HG03060 (cell line): ENCODE measurements around the gene CDX1.

Experiments
- ATAC-seq: cut with Tn5 transposase; IDR thresholded peaks from one replicate; pipeline ENCODE4 v1.9.1; 2021; ENCODE audit warnings: low read depth, moderate number of reproducible peaks; ENCODE audit not compliant: unreplicated experiment

CDX1 gene

GRCh38 chr5:150166650-150167511 is at the start of gene CDX1:
TSS of gene CDX1 (plus strand) at chr5:150166778. CDS start at chr5:150166877, 99 bp downstream.
- no peak for ATAC-seq

GRCh38 chr5:150117945-150118560 is 48.5 kb upstream of the CDX1 start:
- no peak for ATAC-seq

GRCh38 chr5:150118561-150119229 is 47.9 kb upstream of the CDX1 start:
- ATAC-seq: no peak

- no peak for ATAC-seq
These were observed 47.0 kb upstream of the CDX1 start for GRCh38 chr5:150119421-150120061.

GRCh38 chr5:150120062-150120441 is 46.5 kb upstream of the CDX1 start:
- no peak for ATAC-seq

- no peak for ATAC-seq
These were observed 45.7 kb upstream of the CDX1 start for GRCh38 chr5:150120617-150121447.

- no peak for ATAC-seq
These were observed 45.0 kb upstream of the CDX1 start for GRCh38 chr5:150121448-150122157.

GRCh38 chr5:150122158-150122510 is 44.4 kb upstream of the CDX1 start:
- no peak for ATAC-seq

- ATAC-seq: no peak
These were observed 43.8 kb upstream of the CDX1 start for GRCh38 chr5:150122536-150123481.

GRCh38 chr5:150123542-150123941 is 43.0 kb upstream of the CDX1 start:
- ATAC-seq: no peak

- no peak for ATAC-seq
These were observed 42.4 kb upstream of the CDX1 start for GRCh38 chr5:150124111-150124557.

GRCh38 chr5:150124596-150124995 is 42.0 kb upstream of the CDX1 start:
- no peak for ATAC-seq

GRCh38 chr5:150125334-150125733 is 41.2 kb upstream of the CDX1 start:
- no peak for ATAC-seq

- ATAC-seq: no peak
These were observed 40.2 kb upstream of the CDX1 start for GRCh38 chr5:150126199-150126920.

- ATAC-seq: no peak
These were observed 39.7 kb upstream of the CDX1 start for GRCh38 chr5:150126921-150127265.

- no peak for ATAC-seq
These were observed 37.1 kb upstream of the CDX1 start for GRCh38 chr5:150129454-150129812.

- no peak for ATAC-seq
These were observed 36.6 kb upstream of the CDX1 start for GRCh38 chr5:150129813-150130492.
